ENCODE data around the gene SFMBT1.

Gene SFMBT1

DNA sequence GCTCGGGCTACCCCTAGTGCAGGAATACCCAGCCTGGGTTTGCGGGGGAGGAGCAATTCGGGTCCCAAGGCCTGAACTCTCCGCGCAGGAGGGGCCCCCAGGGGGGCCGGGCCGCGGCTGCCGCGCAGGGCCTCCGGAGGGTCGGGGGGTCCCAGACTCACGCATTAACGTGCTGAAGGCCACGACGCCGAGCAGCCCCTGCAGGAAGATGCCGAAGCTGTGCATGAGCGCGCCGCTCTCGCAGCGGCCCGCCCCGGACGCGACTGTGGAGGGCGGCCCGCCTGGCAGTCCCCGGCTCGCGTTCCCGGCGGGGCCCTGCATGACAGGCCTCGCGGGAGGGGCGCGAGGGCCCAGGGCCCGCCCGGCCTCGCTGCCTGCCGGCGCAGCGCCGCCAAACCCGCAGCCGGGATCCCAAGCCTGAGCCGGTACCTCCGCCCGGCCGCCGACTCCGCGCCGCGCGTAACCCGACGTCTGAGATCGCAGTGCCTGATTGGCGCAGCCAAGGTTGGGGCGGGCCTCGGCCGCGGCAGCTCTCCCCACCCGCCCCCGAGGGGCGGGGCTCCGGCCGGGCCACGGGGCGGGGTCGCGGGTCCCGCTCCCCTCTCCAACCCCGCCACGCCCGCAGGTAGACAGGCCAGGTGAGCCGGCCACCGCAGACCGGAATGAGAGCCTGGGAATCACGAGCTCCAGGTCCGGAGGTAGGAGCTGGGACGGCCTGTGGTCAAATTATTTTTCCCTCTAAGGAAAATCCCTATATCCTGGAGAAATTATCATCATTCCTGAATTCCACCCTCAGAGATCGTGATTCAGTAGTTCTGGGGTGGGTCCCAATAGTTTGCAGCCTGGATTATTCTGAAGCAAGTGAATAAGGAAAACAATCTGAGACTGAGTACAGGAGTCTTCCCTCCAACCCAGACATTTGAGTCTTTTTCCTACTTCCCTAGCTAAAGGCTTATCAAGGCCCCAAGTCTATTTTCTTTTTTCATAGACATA, 148.4 kb downstream of the SFMBT1 start, which contains the start of gene STIMATE:
Gene STIMATE, minus strand, starts transcription at position 419 of the 993 bp plus-strand sequence. Its CDS starts 98 bp downstream, at position 321.
- H3K4me3 ChIP-seq (ENCODE audit: low read length): peak within 1 kb of the TSS; percentile 62
- H2AFZ ChIP-seq (ENCODE audit: low read depth, low read length): peak within 1 kb of the TSS; percentile 96
- H3K36me3 ChIP-seq (ENCODE audit: insufficient read depth, low read length): no peaks in the 10 kb centered on the region
- H3K4me1 ChIP-seq (ENCODE audit: insufficient read depth, low read length): peaks cover 9% of the 10 kb centered on the region
- no peaks in the 10 kb centered on the region for H3K9me3 ChIP-seq (ENCODE audit: low read length)
- H3K27me3 ChIP-seq (ENCODE audit: insufficient read depth, low read length): no peaks in the 10 kb centered on the region

DNA sequence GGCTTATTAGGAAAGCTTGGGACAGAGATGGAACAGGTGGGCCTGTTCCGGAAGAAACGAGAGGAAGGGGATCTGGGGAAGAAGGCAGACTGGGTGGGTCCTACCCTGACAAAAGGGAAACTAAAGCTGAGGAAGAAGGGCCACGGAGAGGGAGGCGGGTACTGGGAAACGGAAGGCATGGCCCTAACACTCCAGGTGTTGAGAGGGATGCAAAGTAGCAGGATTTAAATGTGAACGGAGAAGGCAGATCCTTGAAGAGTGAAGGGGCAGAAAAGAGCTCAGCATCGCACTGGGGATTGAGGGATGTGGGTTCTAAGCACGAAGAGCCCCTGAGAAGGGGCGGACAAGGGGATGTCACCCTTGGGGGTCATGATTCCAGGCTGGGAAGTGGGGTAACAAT, 149.3 kb downstream of the SFMBT1 start:
- Histone ChIP-seq H3K9me3 (ENCODE audit: low read length) (no peaks in the 10 kb centered on the region), H3K4me3 (ENCODE audit: low read length) (peak overlapping the region; percentile 62), H2AFZ (ENCODE audit: low read depth, low read length) (peak overlapping the region; percentile 96)

DNA sequence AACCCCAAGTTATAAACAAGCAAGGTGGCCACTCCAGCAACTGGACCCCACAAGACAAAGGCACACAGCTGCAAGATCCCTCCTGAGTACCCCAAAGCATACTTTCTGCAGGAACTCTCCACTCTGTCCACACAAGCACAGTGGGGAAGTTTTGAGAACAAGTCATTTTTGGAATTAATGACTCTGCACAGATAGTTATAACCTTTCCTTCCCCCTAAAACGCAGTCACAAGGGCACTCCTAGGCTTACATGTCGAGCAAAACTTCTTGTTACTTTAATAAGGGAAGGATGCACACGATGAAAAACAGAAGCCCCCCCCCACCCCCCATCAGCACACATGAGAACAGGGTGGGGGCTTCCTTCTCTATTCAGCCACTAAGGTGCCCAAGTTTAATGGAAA, 149.7 kb downstream of the SFMBT1 start:
- peak overlapping the region; percentile 62 for H3K4me3 ChIP-seq (ENCODE audit: low read length)
- no peak overlapping the region for H2AFZ ChIP-seq (ENCODE audit: low read depth, low read length)
- H3K36me3 ChIP-seq (ENCODE audit: insufficient read depth, low read length): no peaks in the 10 kb centered on the region
- no peaks in the 10 kb centered on the region for H3K27me3 ChIP-seq (ENCODE audit: insufficient read depth, low read length)
- H3K4me1 ChIP-seq (ENCODE audit: insufficient read depth, low read length): peaks cover 13% of the 10 kb centered on the region
- no peaks in the 10 kb centered on the region for H3K9me3 ChIP-seq (ENCODE audit: low read length)

More for the DNA sequence above, 149.3 kb downstream of the SFMBT1 start:
- H3K4me1 ChIP-seq (ENCODE audit: insufficient read depth, low read length): peaks cover 13% of the 10 kb centered on the region
- no peaks in the 10 kb centered on the region for H3K27me3 ChIP-seq (ENCODE audit: insufficient read depth, low read length)
- no peaks in the 10 kb centered on the region for H3K36me3 ChIP-seq (ENCODE audit: insufficient read depth, low read length)

DNA sequence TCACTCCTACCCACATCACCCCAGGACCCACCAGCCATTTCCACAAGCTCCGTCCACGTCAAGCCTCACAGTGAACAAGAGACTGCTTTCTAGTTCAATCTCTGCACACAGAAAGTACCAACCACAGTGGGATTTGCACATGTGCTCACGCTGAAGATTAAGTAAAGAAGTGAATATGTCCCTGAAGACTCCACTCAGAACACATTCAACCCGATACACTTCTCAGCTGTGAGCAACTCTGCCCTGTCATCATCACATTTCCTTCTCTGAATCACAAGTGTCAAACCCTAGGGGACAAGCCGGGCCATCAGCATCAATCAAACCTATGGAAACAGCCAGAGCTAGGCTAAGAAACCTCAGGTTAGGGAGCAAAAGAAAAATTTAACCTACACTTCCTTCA, 150.5 kb downstream of the SFMBT1 start:
- H3K4me3 ChIP-seq (ENCODE audit: low read length): no peak overlapping the region
- no peaks in the 10 kb centered on the region for H3K36me3 ChIP-seq (ENCODE audit: insufficient read depth, low read length)
- no peaks in the 10 kb centered on the region for H3K27me3 ChIP-seq (ENCODE audit: insufficient read depth, low read length)
- peaks cover 13% of the 10 kb centered on the region for H3K4me1 ChIP-seq (ENCODE audit: insufficient read depth, low read length)
- H2AFZ ChIP-seq (ENCODE audit: low read depth, low read length): no peak overlapping the region
- H3K9me3 ChIP-seq (ENCODE audit: low read length): no peaks in the 10 kb centered on the region

DNA sequence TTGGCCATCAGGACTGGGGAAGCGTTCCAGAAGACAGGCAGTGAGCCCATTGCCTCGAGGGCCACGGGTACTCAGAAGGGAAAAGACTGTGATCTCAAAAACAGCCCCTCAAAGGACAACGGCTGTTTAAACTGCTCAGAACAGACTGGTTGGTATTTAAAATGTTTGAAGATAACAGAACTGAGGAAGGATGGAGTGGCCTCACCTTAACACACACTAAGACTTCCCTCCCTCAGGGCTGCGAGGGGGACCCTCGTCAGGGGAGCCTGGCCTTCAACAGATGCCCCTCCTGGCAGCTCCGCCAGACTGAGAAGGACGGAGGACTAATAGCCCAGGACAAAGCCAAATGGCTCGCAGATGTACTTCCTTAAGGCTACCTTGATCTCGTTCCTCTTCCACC, 151.1 kb downstream of the SFMBT1 start:
- H3K4me1 ChIP-seq (ENCODE audit: insufficient read depth, low read length): peaks cover 13% of the 10 kb centered on the region
- no peak overlapping the region for H3K4me3 ChIP-seq (ENCODE audit: low read length)
- no peaks in the 10 kb centered on the region for H3K27me3 ChIP-seq (ENCODE audit: insufficient read depth, low read length)
- H3K9me3 ChIP-seq (ENCODE audit: low read length): no peaks in the 10 kb centered on the region
- no peaks in the 10 kb centered on the region for H3K36me3 ChIP-seq (ENCODE audit: insufficient read depth, low read length)
- H2AFZ ChIP-seq (ENCODE audit: low read depth, low read length): no peak overlapping the region

DNA sequence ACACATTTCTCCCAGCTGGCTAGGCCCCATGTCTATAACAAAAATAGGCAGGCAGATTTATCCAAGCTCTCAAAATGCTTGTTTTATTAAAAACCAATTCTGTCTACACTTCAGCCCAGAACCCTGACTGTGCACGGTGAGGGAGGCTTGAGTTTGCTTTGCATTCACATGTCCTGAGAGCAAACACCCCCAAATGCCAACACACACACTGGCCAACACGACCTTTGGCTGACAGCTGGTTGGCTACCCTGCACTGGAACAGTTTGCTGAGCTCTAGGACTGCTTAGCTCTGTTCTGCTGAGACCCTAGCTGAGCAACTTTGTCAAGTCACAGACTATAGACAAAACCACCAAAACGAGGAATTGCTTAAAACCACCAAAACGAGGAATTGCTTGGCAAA, 152.2 kb downstream of the SFMBT1 start:
- H2AFZ ChIP-seq (ENCODE audit: low read depth, low read length): no peak overlapping the region
- H3K36me3 ChIP-seq (ENCODE audit: insufficient read depth, low read length): no peaks in the 10 kb centered on the region
- no peak overlapping the region for H3K4me3 ChIP-seq (ENCODE audit: low read length)
- no peaks in the 10 kb centered on the region for H3K27me3 ChIP-seq (ENCODE audit: insufficient read depth, low read length)
- H3K4me1 ChIP-seq (ENCODE audit: insufficient read depth, low read length): peaks cover 13% of the 10 kb centered on the region
- no peaks in the 10 kb centered on the region for H3K9me3 ChIP-seq (ENCODE audit: low read length)

DNA sequence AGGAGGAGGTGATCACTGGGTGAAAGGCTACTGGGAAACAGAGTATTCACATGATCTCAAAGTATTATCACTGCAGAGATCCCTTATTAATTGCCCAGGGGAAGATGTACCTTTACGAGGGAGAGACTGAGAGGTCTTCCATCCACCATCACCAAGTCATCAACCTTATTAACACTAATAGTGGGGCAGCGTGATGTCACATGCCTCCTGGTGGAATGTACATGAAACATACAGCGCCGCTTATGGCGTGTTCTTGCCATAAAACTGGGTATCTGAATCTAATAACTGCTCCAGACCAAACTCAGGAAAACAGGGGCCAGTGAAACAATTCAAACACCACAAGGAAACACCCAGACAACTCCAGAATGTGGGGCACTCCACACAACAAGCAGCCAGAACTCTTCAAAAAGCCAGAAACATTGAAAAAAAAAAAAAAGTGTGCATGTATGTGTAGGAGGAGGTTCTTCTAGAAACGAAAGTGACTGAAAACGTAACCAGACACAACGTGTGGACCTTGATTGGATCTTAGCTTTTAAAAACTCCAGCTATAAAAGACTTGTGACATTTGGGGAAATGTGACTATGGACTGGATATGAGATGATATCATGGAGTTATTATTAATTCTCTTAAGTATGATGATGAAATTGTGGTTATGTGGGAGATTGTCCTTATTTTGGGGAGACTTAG, 153.1 kb downstream of the SFMBT1 start:
- Histone ChIP-seq H3K9me3 (ENCODE audit: low read length) (no peaks in the 10 kb centered on the region), H3K4me1 (ENCODE audit: insufficient read depth, low read length) (peaks cover 13% of the 10 kb centered on the region), H3K4me3 (ENCODE audit: low read length) (no peak overlapping the region), H3K27me3 (ENCODE audit: insufficient read depth, low read length) (no peaks in the 10 kb centered on the region), H3K36me3 (ENCODE audit: insufficient read depth, low read length) (no peaks in the 10 kb centered on the region), H2AFZ (ENCODE audit: low read depth, low read length) (no peak overlapping the region)

DNA sequence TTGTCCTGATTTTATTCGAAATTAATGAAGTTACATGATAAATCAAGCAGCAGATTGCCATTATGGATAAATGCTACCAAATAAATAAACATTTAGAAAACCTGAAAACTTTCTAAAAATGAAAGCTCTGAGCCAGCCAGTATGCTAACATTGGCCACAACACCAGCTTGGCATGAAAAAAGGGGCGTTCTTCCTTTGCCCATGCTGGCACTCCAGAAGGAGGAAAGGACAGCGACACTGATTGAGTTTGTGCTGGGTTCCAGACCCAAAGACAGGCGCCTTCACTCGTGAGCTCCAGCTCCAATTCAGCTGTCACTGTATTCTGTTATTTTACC, 153.6 kb downstream of the SFMBT1 start:
- Histone ChIP-seq H3K4me3 (ENCODE audit: low read length) (no peak overlapping the region), H3K9me3 (ENCODE audit: low read length) (no peaks in the 10 kb centered on the region), H3K36me3 (ENCODE audit: insufficient read depth, low read length) (no peaks in the 10 kb centered on the region), H3K27me3 (ENCODE audit: insufficient read depth, low read length) (no peaks in the 10 kb centered on the region), H3K4me1 (ENCODE audit: insufficient read depth, low read length) (peaks cover 13% of the 10 kb centered on the region), H2AFZ (ENCODE audit: low read depth, low read length) (no peak overlapping the region)

DNA sequence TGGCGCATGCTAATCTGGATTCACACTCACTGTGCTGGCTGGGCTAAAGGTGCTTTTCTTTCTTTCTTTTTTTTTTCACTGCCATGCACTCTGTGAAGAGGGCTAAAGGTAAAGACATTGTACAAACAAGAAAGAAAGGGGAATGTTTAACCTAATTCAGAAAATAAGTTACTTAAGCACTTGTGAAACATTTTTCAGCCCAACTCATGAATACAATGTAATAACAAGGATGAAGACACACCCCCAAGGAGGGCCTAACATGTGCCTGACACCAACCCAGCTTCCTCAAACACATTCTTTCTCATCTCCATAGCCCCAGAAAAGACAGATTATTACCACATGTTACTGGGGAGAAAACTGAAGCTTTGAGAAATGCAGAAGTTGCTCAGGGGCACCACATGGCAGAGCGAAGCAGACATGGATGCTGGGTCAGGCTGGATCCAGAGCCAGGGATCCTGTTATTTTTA, 154.2 kb downstream of the SFMBT1 start:
- Histone ChIP-seq H2AFZ (ENCODE audit: low read depth, low read length) (no peak overlapping the region), H3K9me3 (ENCODE audit: low read length) (no peaks in the 10 kb centered on the region), H3K4me3 (ENCODE audit: low read length) (no peak overlapping the region), H3K27me3 (ENCODE audit: insufficient read depth, low read length) (no peaks in the 10 kb centered on the region), H3K4me1 (ENCODE audit: insufficient read depth, low read length) (peaks cover 9% of the 10 kb centered on the region), H3K36me3 (ENCODE audit: insufficient read depth, low read length) (no peaks in the 10 kb centered on the region)

DNA sequence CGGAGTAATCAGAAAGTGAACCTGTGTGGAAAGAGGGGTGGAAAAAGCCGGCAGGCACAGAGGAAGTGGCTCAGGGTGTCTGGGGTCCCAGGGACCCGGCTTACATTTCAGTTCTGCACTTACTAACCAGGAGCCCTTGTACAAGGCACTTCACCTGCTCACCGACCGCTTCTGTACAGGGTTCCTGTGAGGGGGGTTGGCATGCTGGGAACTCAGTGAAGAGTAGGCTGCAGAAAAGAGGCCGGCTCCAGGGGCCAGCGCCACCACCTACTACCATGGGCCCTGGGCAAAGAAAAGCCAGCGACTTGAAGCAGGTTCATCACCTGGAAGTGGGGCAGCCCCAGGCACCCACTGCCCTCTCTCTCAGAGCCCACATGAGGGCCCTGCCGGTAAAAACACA, 154.7 kb downstream of the SFMBT1 start:
- no peak overlapping the region for H3K4me3 ChIP-seq (ENCODE audit: low read length)
- H3K9me3 ChIP-seq (ENCODE audit: low read length): peaks cover under 1% of the 10 kb centered on the region
- H3K27me3 ChIP-seq (ENCODE audit: insufficient read depth, low read length): no peaks in the 10 kb centered on the region
- no peaks in the 10 kb centered on the region for H3K36me3 ChIP-seq (ENCODE audit: insufficient read depth, low read length)
- no peak overlapping the region for H2AFZ ChIP-seq (ENCODE audit: low read depth, low read length)
- H3K4me1 ChIP-seq (ENCODE audit: insufficient read depth, low read length): peaks cover 5% of the 10 kb centered on the region

DNA sequence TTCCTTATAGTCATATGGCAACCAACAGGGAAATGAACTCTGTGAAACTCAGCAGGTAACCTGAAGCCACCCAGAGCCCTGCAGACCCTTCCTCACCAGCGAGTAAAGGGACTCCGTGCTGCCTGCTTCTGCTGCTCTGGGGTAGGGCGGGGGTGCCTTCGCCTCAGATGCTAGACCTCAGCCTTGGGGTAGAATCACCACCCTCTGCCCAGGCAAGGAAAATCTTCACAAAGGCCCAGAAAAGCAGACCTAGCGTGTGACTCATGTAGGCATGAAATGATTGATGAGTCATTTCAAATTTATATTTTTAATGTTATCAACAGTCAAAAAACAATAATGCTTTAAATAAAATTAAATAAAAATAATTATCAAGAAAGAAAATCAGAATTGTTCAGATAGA, 155.1 kb downstream of the SFMBT1 start:
- Histone ChIP-seq H3K27me3 (ENCODE audit: insufficient read depth, low read length) (no peaks in the 10 kb centered on the region), H3K4me3 (ENCODE audit: low read length) (no peak overlapping the region), H3K9me3 (ENCODE audit: low read length) (peaks cover 2% of the 10 kb centered on the region), H2AFZ (ENCODE audit: low read depth, low read length) (no peak overlapping the region), H3K36me3 (ENCODE audit: insufficient read depth, low read length) (no peaks in the 10 kb centered on the region), H3K4me1 (ENCODE audit: insufficient read depth, low read length) (peaks cover 3% of the 10 kb centered on the region)

DNA sequence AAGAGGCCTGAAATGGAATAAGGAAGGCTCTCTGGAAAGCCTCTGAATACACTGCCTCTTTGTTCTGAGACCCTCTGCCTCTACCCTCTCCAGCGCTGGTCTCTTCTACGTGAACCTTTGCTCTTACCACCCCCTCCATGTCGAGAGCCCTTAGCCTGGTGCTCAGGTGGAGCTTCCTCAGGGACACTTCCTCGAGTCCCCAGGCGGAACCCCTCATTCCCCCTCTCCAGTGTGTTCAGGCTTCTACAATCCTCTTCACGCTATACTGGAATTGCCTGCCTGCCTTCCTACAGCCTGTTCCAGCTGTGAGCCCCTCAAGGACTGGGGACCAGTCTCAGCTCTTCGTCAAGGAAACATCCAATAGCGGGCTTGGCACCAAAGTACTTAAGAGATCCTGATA, 156.0 kb downstream of the SFMBT1 start:
- Histone ChIP-seq H3K9me3 (ENCODE audit: low read length) (peaks cover 2% of the 10 kb centered on the region), H3K27me3 (ENCODE audit: insufficient read depth, low read length) (no peaks in the 10 kb centered on the region), H2AFZ (ENCODE audit: low read depth, low read length) (no peak overlapping the region), H3K36me3 (ENCODE audit: insufficient read depth, low read length) (peaks cover 4% of the 10 kb centered on the region), H3K4me3 (ENCODE audit: low read length) (no peak overlapping the region), H3K4me1 (ENCODE audit: insufficient read depth, low read length) (peaks cover 3% of the 10 kb centered on the region)

DNA sequence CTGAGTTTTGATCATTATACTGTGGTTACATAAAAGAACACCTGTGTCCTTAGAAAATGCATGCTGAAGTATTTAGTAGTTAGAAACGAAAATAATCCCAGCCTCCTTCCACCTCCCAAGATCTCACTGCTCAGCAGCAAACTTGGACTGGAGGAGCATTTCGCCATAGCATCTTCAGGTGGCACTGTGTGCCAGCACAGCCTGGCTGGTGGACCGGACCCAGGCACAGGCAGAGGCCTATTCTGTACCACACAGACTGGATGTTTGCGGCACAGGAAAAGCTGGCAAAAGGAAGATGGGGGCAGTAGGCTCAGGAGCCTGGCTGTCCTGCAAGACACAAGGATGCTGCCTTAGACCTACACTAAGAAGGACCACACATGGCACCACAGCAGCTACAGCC, 158.7 kb downstream of the SFMBT1 start:
- Histone ChIP-seq H3K27me3 (ENCODE audit: insufficient read depth, low read length) (no peaks in the 10 kb centered on the region), H3K4me1 (ENCODE audit: insufficient read depth, low read length) (peaks cover 3% of the 10 kb centered on the region), H3K4me3 (ENCODE audit: low read length) (no peak overlapping the region), H3K36me3 (ENCODE audit: insufficient read depth, low read length) (peaks cover 4% of the 10 kb centered on the region), H2AFZ (ENCODE audit: low read depth, low read length) (no peak overlapping the region), H3K9me3 (ENCODE audit: low read length) (peaks cover 2% of the 10 kb centered on the region)
